Body of pancreas (tissue), 4 donors: ENCODE measurements around the gene SEMA6A. TPM values are rescaled to one million over a fixed set of nuclear protein-coding genes. Genes with fewer than 3 reads are reported as not detected.

Experiments
- ATAC-seq: fragments of 150-250 bp; one replicate; pipeline ENCODE4 v1.9.1; 2016
- DNase-seq, 4 donors: peaks; one replicate each; pipeline ENCODE4 v3.0.0-alpha.2; 2019
- H3K27ac ChIP-seq, 4 donors: fragments of 200-600 bp; sonication (generic); 1 replicate in 3 of 4; 2 replicates in 1 of 4; pipeline versions ENCODE4 v1.5.1 to v1.6.1; 2016 to 2019; ENCODE audit warnings: mild to moderate bottlenecking in 1 of 4, mixed read lengths in 1 of 4, moderate library complexity in 1 of 4
- H3K27me3 ChIP-seq, 2 donors: fragments of 200-600 bp; sonication (generic); one replicate each; pipeline ENCODE4 v1.6.0; 2016; ENCODE audit warnings: mild to moderate bottlenecking in 1 of 2
- H3K36me3 ChIP-seq, 2 donors: fragments of 200-600 bp; sonication (generic); replicated peaks in 1 of 2; 2 replicates each; pipeline ENCODE4 v1.5.1; 2016; ENCODE audit warnings: low read depth in 2 of 2; ENCODE audit not compliant: insufficient read depth in 1 of 2
- H3K4me1 ChIP-seq: fragments of 200-600 bp; sonication (generic); one replicate; pipeline ENCODE4 v1.6.0; 2016
- H3K4me3 ChIP-seq, 2 donors: fragments of 200-600 bp; sonication (generic); 1 replicate in 1 of 2; 2 replicates in 1 of 2; pipeline ENCODE4 v1.5.1; 2016 to 2019
- H3K9me3 ChIP-seq, 3 donors: fragments of 200-600 bp; sonication (generic); 1 replicate in 2 of 3; 2 replicates in 1 of 3; pipeline ENCODE4 v1.5.1; 2016
- POLR2A ChIP-seq, 3 donors: fragments of 450-650 bp; IDR thresholded peaks; one replicate each; pipeline ENCODE4 v1.6.1; 2016; ENCODE audit warnings: antibody characterized with exemption in 3 of 3, mild to moderate bottlenecking in 2 of 3
- WGBS, 2 donors: methylation state at CpG; one replicate each; pipeline ENCODE4 v1.1.5; 2017; 5-methylcytosine and 5-hydroxymethylcytosine counted together
- intact Hi-C: fragments of 100-400 bp; cut with DNase I; formaldehyde crosslinking; loops from one replicate; pipeline ENCODE4 v1.15.1; 2023
- total RNA-seq, 2 donors: library from RNA; depleted of rRNA; stranded (reverse); fragments of >200 nt; gene quantifications; one replicate each; pipeline ENCODE4 v1.1.0, GENCODE V29; 2016
- TF ChIP-seq, protein P1 (sequence below), 7 experiments: fragments of 450-650 bp in 4 of 7; fragments of 200-600 bp in 3 of 7; sonication (generic) in 3 of 7; IDR thresholded peaks; one replicate each; pipeline ENCODE4 v1.5.1; 2016 to 2019; ENCODE audit warnings: antibody characterized with exemption in 7 of 7

Gene SEMA6A
- total RNA-seq, 2 donors from 2014 or later: 18.7 to 25.1 TPM

DNA sequence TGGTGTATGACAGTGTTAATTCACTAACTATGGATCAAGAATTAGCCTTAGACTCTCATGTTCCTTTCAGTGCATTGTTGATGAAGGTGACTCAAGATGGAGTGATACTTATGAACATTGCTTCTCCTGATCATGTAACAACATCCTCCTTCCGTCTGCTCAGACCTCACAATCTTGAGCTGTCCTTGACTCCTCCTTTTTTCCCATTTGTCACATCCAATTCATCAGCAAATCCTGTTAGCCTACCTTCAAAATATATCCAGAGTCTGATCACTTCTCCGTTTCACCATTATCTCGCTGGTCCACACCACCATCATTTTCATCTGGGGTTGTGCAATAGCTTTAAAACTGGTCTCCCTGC, 9.2 kb upstream of the SEMA6A start:
- ATAC-seq: no peak
- Histone ChIP-seq H3K27ac (no peak overlapping the region), H3K36me3 (no peaks in the 10 kb centered on the region), H3K4me1 (peaks cover 6% of the 10 kb centered on the region), H3K4me3 (no peak overlapping the region), H3K27me3 (no peaks in the 10 kb centered on the region), H3K9me3 (no peaks in the 10 kb centered on the region)
- TF ChIP-seq, protein P1, sequence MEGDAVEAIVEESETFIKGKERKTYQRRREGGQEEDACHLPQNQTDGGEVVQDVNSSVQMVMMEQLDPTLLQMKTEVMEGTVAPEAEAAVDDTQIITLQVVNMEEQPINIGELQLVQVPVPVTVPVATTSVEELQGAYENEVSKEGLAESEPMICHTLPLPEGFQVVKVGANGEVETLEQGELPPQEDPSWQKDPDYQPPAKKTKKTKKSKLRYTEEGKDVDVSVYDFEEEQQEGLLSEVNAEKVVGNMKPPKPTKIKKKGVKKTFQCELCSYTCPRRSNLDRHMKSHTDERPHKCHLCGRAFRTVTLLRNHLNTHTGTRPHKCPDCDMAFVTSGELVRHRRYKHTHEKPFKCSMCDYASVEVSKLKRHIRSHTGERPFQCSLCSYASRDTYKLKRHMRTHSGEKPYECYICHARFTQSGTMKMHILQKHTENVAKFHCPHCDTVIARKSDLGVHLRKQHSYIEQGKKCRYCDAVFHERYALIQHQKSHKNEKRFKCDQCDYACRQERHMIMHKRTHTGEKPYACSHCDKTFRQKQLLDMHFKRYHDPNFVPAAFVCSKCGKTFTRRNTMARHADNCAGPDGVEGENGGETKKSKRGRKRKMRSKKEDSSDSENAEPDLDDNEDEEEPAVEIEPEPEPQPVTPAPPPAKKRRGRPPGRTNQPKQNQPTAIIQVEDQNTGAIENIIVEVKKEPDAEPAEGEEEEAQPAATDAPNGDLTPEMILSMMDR (IDR thresholded peaks at IDR 0.05): no peak
- 86 to 89% methylated on average over 3 of the region's 3 CpGs for WGBS, 2 donors
- DNase-seq: no peak
- intact Hi-C loops: no loop called here

DNA sequence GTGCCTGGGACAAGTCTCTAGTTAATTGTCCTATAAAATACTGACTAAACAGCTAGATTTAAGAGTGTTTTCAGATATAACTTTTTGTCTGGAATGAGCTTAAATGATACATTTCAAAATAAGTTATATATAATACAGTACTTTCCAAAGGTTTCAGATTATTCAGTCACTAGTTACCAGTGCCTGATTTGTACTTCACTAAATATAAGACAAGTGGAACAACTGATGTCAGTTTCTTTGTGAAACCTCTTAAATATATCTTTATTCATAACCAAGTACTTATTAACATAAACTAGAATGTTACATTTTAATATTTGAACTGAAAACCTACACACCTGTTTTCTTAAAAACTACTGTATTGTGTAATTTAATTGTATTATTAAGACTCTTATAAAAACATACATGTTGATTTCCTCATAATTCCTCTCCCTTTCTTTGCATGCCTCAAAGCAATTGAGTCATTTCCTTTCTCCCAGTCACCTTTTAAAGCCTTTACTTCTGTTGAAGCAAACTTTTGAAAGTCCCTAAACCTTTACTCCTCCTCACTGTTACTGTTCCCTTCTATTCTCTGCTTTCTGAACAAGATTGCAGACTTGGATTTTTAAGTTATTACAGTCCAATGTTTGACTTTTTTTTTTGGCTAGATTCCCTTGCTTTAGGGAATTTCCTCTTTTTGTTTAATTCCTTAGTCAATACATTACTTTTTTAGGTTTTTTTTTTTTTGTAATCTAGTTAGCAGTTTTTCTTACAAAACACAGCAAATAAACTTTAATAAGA, 8.7 kb upstream of the SEMA6A start:
- H3K27me3 ChIP-seq: no peaks in the 10 kb centered on the region
- ATAC-seq: no peak
- H3K4me3 ChIP-seq: no peak overlapping the region
- intact Hi-C loops: no loop called here
- H3K9me3 ChIP-seq: no peaks in the 10 kb centered on the region
- H3K27ac ChIP-seq: peak overlapping the region in 1 of 4 donors; percentile 23
- H3K36me3 ChIP-seq: no peaks in the 10 kb centered on the region
- TF ChIP-seq, protein P1 (IDR thresholded peaks at IDR 0.05): no peak
- TF ChIP-seq POLR2A (IDR thresholded peaks at IDR 0.05): no peak
- H3K4me1 ChIP-seq: peaks cover 6% of the 10 kb centered on the region
- DNase-seq: no peak

DNA sequence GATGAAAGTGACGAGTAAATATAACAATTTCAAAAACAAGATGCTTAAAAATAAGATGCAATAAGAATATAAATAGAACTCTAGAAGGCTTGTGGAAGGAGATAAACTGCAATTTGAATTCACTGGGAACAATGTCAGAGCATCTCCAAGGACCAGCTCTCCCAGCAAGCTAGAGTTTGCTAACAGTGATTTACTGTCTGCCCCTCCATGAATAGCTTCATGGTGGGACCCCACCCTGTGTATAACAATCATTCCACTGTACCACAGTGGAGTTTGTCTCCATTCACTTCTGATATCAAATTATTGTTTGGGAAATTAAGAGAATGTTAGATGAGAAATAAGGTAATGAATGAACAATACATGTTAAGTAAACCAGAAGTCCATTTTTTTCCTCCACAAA, 7.3 kb upstream of the SEMA6A start:
- H3K4me3 ChIP-seq: no peak overlapping the region
- H3K4me1 ChIP-seq: peaks cover 6% of the 10 kb centered on the region
- no peak for ATAC-seq
- TF ChIP-seq, protein P1 (IDR thresholded peaks at IDR 0.05): no peak
- TF ChIP-seq POLR2A (IDR thresholded peaks at IDR 0.05): no peak
- WGBS, 2 donors: 65 to 94% methylated on average over 1 of the region's 1 CpG
- H3K27me3 ChIP-seq: no peaks in the 10 kb centered on the region
- H3K36me3 ChIP-seq: no peaks in the 10 kb centered on the region
- no peaks in the 10 kb centered on the region for H3K9me3 ChIP-seq
- DNase-seq: no peak
- H3K27ac ChIP-seq: peak overlapping the region in 1 of 4 donors; percentile 23
- intact Hi-C loops: no loop called here

DNA sequence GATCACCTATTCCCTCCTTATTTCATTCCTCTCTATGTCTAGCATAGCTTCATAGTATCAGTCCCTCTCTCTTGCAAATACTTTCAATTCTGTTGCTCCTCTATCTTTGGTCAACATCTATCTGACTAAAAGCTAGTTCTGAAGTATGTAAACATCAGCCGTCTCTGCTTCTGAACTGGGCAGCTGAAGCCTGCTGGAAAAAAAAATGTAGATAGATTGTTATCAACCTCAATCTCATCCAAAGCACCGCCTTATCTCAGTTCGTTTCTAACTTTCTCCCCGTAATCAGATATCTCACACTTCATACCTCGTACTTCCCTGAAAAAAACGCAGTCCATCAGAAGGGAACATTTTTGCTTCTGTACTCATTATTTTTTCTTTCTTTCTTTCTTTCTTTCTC, 4.5 kb upstream of the SEMA6A start:
- Histone ChIP-seq H3K4me1 (peaks cover 18% of the 10 kb centered on the region), H3K4me3 (no peak overlapping the region), H3K27me3 (no peaks in the 10 kb centered on the region), H3K27ac (peak overlapping the region in 1 of 4 donors; percentile 36), H3K36me3 (no peaks in the 10 kb centered on the region), H3K9me3 (no peaks in the 10 kb centered on the region)
- DNase-seq (no peak), ATAC-seq (no peak)
- TF ChIP-seq, protein P1 (IDR thresholded peaks at IDR 0.05): no peak
- no peak for TF ChIP-seq POLR2A (IDR thresholded peaks at IDR 0.05)
- 16 to 33% methylated on average over 6 of the region's 6 CpGs for WGBS, 2 donors
- intact Hi-C loops: loop anchor here (10.0 kb wide), 1 partner anchor 366 kb away; no protein-coding TSS in a partner anchor

DNA sequence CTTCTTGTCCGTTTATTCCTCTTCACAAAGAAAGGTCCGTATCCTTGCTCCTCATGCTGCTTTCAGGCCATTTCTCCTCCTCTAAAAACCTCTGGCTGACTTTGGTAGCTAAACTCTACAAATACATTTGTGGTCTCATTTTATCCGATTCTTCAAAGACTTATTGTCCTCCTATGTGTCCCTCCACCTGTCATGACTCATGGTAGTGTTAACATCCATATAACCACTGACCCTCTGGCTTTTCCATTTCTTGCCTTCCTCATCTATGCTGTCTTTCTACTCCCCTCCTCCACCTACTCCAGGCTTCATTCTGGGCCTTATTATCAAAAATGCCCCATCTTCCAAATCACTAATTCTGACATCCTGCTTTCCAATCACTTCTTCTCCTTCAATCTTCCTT, 4.1 kb upstream of the SEMA6A start:
- Histone ChIP-seq H3K9me3 (no peaks in the 10 kb centered on the region), H3K4me1 (peaks cover 23% of the 10 kb centered on the region), H3K4me3 (no peak overlapping the region), H3K36me3 (no peaks in the 10 kb centered on the region), H3K27ac (no peak overlapping the region), H3K27me3 (no peaks in the 10 kb centered on the region)
- WGBS, 2 donors: 74 to 83% methylated on average over 3 of the region's 3 CpGs
- intact Hi-C loops: loop anchor here (10.0 kb wide), 1 partner anchor 366 kb away; no protein-coding TSS in a partner anchor
- TF ChIP-seq POLR2A (IDR thresholded peaks at IDR 0.05): no peak
- TF ChIP-seq, protein P1 (IDR thresholded peaks at IDR 0.05): no peak
- DNase-seq: no peak
- no peak for ATAC-seq
